Left renal cortex interstitium (tissue), 4 donors: ENCODE results near the gene CSNK1A1. TPM values are rescaled to one million over a fixed set of nuclear protein-coding genes. Genes with fewer than 3 reads are reported as not detected.
"Not testable (repeated sequence)": the region's sequence is repeated elsewhere in the genome, so short reads cannot be mapped to it uniquely, and the experiment has no call there.

Experiments used
- DNase-seq, 4 donors: peaks; one replicate each; pipeline ENCODE4 v3.0.0-alpha.2; 2013; ENCODE audit warnings: low read depth in 4 of 4, low spot score in 2 of 4, missing footprints in 1 of 4
- polyA plus RNA-seq, 4 donors: library from polyadenylated mRNA; unstranded; fragments of 120-200 nt; gene quantifications; one replicate each; pipeline ENCODE4 v1.2.1, GENCODE V29; 2013; ENCODE audit not compliant: insufficient read length in 4 of 4

Gene CSNK1A1
- 100 to 1,000 TPM; 171 to 211 (median 185) TPM for polyA plus RNA-seq

DNA sequence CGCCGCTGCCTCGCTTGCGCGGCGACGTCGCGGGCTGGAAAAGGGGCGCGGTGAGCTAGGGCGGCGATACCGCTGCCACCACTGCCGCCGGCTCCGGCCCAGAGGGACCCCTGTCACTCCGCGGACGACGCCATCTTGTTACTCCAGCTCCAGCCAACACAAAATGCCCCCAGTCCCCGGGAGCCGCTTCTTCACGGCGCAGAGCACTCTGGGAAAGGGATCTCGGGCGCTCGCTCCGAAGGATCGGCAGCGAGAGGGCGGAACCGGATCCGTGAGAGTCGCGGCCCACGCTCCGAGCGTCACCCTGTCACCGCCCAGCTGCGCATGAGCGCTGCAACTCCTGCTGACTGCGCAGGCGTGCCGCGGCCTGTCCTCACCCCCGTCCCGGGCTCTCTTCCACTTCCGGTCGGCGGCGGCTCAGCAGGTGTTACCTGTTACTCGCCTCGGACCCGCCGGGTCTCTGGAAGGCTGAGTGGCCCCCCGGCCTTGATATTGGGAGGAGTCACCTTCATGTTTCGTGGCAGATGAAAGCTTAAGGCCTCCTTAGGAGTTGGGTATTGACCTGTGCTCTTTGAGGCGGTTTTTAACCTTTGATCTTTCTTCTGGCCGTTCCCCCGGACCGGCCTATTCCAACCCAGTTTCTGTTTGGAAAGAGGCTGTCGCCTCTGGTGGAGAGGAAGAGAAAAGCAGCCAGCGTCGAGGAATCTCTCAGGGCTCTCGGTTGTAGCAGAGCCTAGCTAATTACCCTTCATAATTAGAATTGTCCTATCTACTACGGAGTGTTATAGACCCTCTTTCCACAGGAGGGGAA, at the start of gene CSNK1A1:
CSNK1A1 (minus strand) TSS at position 213 of the 811 bp plus-strand sequence. CDS start 475 bp downstream, outside the sequence.
- DNase-seq, result peak; percentile 95 to 98 (median 97)

DNA sequence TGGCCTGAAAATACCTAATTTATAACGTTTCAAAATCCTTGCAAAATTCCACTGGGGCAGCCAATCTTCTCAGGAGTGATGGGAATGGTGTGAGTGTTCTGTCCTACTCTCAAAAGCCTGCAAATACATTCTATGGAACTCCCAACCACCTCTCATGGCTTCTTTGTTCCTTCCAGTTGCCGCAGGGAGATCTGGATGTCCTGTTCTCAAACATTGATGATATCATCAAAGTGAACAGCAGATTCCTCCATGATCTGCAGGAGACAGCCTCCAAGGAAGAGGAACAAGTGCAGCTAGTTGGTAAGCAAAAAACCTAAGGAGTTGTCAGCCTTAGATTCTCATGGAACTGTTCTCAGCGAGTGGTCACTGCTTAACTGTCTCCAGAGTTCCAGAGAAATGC, 49.7 kb upstream of the CSNK1A1 start:
- DNase-seq, result no peak

DNA sequence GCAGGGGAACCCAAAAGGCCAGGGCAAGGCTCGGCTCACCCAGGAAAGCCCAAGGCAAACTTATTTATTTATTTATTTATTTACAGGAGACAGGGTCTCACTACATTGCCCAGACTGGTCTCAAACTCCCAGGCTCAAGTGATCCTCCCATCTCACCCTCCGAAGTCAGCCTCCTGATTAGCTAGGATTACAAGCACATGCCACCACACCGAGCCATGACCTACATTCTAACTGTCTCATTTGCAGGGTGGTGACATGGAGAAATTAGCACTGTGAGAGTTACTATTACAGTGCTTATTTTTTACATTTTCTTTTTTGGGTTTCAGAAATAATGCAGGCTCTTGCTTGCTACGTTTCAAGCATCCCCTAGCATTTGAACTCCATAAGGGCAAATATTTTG, 48.1 kb upstream of the CSNK1A1 start:
- no peak for DNase-seq

DNA sequence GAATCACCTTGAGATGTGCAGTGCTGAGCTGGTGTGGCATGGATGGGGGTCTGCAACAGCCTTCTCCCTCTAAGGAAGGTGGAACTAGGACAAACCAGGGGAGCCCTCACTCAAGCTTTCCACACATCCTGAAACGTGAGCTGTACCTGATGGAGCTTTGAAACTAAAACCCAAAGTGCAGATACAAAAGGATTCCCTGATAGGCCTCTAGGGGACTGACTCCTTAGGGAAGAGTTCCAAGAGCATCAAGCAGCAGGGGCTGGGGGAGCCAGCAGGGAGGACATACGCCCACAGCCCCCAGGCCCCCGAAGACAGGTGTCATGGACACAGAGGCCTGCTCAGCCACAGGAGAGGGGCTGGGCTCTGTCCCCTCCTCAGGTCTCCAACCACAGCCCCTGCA, 47.7 kb upstream of the CSNK1A1 start:
- no peak for DNase-seq

DNA sequence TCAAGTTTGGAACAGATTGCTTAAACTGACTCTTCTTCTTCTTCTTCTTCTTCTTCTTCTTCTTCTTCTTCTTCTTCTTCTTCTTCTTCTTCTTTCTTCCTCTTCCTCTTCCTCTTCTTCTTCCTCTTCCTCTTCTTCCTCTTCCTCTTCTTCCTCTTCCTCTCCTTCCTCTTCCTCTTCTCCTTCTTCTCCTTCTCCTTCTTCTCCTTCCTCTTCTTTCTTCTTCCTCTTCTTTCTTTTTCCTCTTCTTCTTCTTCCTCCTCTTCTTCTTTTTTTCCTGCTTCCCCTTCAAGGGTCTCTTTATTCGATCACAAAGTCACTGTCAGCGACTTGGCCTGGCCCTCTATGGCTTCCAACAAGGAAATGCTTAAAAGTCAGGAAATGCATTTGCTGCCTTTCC, 47.0 kb upstream of the CSNK1A1 start:
- not testable (repeated sequence) for DNase-seq

DNA sequence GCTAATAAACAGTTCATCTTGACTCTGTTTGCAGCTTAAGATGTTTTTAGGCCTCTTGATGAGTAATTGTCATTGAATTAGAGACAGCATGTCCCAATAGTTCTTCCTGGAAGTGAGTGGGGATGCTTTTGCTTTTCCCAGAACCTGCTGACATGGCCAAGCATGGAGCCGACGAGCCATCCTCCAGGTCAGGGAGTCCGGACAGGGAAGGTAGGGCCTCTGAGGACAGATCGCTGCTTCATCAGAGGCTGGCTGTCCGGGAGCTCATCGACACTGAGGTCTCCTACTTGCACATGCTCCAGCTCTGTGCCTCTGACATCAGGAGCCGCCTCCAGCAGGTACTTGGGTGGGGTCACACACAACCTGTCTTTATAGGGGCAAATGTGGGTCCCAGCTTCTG, 46.4 kb upstream of the CSNK1A1 start:
- DNase-seq, result no peak

DNA sequence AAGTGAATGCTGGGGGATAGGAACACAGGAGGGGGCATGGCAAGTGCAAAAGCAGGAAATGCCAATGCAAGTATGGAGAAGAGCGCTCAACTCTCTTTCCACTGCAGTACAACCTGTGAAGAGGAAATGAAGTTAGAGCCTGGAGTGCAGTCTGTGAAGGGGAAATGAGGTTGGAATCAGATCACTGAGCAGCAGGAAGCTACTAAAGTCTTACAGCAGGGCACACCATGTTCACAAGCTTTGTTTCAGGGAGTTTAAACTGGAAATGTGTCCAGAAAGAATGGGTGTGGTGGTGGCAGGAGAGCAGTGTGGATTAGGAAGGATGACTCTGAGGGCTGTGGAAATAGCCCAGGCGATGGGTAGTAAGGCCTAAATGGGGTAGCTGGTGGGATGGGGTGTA, 45.5 kb upstream of the CSNK1A1 start:
- no peak for DNase-seq

DNA sequence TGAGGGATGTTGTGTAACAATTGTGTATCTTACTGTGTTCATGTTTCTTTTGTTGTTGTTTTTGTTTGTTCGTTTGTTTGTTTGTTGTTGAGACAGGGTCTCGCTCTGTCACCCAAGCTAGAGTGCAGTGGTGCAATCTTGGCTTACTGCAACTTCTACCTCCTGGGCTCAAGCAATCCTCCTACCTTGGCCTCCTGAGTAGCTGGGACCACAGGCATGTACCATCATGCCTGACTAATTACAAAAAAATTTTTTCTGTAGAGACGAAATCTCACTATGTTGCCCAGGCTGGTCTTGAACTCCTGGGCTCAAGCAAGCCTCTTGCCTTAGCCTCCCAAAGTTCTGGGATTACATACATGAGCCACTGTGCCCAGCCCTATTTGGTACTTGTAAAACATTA, 43.9 kb upstream of the CSNK1A1 start:
- not testable (repeated sequence) for DNase-seq

DNA sequence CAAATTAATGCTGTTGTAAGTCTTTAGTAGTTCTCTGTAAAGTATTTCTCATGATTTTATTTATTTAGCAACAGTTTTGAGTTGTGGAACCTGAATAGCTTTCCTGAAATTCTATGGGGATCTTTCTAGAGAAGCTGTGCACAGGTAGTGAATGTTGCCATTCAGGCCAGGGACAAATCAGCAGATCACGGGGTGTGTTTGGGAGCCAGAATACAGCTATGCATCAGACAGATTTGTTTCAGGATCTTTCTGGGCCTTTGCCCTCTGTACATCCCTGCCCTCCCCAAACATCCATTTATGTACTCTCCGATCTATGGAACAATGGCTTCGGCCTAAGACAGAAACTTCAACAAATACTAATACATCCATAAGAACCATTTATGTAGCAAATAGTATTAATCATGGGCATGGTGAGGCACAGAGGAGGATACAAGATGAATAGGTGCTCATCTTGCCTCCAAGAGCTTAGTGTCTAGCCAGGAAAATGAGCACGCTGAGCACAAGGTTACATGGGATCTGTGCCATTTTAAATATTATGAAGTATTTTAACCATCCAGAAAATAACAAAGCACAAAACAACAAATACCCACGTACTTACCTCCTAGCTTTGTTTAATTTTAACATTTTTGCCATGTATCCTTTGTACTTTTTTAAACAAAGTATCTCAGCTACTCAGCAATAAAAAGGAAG, 43.1 kb upstream of the CSNK1A1 start:
- no peak for DNase-seq

DNA sequence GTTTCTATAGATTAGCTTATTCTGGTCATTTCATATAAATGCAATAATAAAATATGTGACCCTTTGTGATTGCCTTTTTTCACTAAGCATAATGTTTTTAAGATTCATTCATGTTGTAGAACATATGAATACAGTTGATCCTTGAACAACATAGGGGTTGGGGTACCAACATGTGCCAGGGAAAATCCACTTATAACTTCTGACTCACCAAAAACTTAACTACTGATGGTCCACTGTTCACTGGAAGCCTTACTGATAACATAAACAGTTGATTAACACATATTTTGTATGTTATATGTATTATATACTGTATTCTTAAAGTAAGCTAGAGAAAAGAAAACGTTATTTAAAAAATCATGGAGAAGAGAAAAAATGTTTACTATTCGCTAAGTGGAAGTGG, 42.1 kb upstream of the CSNK1A1 start:
- no peak for DNase-seq

DNA sequence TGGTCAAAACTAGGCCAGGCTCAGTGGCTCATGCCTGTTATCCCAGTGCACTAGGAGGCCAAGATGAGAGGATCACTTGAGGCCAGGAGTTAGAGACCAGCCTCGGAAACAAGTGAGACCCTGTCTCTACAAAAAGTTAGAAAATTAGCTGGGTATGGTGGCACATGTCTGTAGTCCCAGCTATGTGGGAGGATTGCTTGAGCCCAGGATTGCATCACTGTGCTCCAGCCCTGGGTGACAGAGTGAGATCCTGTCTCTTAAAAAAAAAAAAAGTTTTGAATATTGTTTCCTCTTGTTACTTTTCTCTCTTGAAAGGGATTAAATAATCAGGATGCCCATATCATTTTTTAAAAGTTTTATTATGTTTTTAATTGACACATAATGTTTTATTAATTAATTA, 37.7 kb upstream of the CSNK1A1 start:
- no peak for DNase-seq

DNA sequence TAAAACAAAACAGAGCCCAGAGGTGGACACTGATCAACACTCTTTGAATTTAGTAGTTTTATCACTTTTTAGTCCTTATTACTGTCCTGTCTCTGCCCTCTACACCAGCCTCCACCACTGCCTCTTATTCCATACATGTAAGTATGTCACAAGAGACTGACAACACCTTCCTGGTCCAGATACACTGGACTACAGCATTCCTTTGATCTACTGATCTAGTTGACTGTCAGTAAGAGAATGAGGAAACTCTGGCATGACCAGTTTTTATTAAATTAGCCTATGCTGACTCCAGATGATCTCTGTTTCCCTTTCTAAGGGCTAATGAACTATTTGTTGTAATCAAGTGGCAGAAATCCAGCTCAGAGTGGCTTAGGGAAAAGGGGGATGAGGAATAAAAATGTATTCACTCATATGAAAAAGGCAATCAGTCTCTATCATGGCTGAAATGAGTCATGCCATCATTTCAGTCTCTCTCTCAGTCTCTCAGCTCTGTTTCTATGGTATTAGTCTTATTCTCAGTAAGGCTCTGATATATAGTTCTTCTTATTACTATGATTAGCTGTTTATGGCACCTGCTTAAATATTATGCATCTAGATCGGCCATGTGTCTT, 35.6 kb upstream of the CSNK1A1 start:
- no peak for DNase-seq

DNA sequence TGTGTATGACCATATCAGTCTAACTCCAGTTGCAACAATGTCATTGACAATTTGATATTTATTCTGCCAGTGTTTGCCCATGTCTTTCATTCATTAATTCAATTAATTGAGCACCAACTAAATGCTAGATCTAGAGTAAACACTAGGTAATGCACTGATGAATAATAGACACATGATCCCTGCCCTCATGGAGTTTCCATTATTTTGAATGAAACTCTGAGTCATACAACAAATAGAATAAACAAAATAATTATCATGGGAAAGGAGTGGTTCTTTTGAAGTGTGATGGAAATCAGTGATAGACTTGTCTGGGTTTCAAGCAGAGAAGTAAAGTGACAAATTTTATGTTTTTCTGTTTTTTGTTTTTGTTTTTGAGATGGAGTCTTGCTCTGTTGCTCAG, 34.7 kb upstream of the CSNK1A1 start:
- DNase-seq, result no peak

DNA sequence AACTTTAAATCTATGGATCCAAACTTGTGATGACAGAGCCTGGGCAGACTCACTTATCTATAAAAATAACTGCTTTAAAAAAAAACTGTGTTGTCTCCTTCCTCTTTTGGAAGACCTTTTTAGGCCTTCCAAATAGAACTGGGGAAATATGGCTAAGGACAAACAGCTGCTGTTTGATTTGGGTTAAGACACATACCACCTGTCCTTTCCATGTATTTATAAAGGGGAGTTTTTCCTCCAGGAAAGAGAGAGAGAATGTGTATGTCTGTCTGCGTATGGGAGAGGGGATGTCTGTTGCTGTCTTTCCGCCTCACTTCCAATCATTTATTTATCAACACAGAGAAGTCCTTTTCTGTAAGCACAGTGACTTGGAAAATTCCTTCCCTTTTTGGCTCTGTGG, 32.9 kb upstream of the CSNK1A1 start:
- DNase-seq, result no peak

DNA sequence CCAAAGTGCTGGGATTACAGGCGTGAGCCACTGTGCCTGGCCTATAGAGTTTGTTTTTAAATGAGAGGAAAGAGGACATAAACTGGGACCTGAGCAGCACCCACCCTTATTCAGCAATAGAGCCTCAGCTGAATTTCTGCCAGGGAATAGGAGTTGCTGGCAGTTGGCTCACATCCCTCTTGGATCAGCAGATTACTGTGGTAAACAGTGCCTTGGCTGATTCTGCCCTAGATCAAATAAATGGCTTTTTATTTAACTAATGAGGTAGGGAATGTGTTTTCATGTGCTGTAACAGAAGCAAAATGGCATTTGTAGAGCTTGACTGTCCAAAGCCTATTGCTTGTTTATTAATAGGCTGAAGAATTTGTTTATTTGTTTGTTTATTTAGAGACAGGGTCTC, 32.2 kb upstream of the CSNK1A1 start:
- DNase-seq, result no peak

DNA sequence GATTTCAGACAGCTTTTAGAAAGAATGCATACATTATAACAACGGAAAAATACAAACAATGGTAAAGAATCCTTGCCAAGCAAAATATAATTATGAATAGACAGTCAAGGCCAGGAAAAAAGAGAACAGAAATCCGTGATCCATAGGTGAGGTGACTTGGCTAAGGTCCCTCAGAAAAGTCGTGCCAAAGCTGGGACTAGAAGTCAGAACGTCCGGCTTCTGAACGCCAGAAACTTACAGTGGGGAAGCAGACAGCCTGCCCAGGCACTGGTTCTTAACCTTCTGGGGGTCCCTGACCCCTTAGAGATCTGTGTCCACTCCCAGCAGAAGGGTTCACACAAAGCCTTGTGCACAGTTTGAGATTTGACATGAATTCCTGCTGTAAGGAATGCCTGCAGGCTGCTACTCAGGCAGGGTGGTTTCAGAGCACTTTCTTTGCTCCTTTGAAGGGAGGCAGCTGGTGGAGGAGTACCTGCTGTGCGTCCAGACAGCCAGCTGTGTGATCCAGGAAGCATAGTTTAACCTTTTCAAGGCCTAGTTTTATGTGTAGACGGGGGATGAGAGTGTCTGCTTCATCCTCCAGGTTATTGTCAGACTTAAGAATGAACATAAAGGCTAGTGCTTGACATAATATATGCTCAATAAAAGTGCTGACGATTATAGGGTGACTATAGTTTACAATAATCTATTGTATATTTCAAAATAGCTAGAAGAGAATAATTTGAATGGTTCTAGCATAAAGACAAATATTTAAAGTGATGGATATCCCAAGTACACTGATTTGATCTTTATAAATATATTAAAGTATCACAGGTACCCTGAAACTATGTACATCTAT, 30.9 kb upstream of the CSNK1A1 start:
- peak in 1 of 4 donors; percentile 44 for DNase-seq

DNA sequence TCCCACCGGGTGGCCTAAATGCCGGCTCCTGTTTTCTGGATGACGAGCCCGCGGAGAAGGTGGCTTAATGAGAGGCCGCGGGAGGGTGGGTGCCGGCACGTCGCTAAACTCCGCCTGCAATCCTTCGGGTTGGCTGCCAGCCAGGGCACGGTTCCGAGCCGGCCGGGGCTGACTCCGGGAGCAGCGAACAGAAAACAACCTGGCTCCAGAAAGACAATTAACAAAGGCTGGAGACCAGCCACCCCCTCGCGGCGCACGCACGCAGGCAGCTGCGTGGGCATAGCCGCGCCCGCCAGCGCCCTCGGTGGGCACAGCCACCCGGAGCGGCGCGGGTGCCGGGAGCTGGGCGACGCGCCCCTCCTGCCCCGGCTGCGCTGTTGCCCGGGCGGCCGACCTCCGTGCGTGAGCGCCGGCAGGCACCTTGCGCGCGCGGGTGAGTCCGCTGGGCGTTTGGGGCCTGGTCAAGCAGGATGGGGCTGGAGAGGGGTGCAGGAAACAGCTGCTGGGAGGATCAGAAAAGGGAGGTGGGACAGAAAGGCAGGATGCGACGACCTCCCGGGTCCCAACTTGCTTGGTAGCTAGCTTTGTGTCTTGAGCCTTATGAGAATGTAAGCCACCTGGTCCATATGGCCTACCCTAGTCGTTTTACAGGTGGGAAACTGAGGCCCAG, 30.1 kb upstream of the CSNK1A1 start, which contains the start of gene ARHGEF37:
ARHGEF37 (plus strand) TSS at position 307 of the 670 bp plus-strand sequence. CDS start 16,272 bp downstream, outside the sequence.
- DNase-seq, result peak in 1 of 4 donors; percentile 46

DNA sequence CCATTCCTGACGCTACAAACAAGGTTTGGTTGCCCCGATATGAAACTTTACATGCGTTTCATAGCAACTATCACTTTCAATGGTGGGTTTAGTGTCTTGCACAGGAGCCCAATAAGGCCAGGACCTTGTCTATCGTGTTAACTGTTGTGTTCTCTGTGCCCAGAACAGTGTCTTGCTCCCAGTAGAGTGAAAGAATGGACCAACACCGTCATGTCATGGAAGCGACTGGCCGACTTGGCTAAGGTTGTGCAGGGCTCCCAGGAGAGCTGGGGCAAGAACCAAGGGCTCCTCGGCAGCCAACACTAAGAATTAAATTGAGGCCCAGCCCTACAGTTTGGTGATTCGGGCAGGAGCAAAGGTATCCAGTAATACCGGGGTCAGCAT, 29.6 kb upstream of the CSNK1A1 start:
- no peak for DNase-seq

DNA sequence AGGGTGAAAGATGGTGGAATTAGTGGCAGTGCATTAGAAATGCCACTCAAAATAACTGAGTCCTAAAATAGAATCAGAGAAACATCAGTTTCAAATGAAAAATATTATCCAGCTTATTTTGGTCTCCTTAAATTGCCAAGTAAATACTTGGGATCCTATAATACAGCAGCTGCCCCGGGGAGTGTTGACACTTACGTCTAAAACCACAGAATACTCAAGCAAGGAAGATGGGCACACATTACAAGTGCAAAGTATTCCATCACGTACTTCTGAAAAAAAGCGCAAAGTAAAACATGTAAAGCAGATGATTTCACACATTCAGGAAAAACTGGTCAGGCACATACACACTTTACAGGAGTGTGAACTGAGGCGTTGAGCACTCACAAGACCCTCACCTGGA, 27.7 kb upstream of the CSNK1A1 start:
- no peak for DNase-seq

DNA sequence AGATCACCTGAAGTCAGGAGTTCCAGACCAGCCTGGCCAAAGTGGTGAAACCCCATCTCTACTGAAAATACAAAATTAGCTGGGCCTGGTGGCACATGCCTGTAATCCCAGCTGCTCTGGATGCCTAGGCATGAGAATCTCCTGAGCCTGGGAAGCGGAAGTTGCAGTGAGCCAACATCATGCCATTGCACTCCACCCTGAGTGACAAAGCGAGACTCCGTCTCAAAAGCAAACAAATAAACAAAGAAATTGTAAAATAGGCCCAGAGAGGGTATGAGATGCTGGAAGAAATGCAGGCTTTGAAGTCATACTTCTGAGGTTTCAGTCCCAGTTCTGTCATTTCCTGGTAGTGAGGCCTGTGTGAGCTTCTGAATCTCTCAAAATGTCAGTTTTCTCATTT, 24.8 kb upstream of the CSNK1A1 start:
- no peak for DNase-seq
